ENCODE measurements around the gene SENP8. TPM values are rescaled to one million over a fixed set of nuclear protein-coding genes. Genes with fewer than 3 reads are reported as not detected.

Gene SENP8
- total and polyA plus RNA-seq, 2 of the 13 experiments (the other 11 are each of a cell fraction or from before 2014, with no cell fraction given), result 2.7 to 3.0 TPM

- TF ChIP-seq MXI1 (IDR thresholded peaks at IDR 0.05; ENCODE audit: borderline replicate concordance, low read depth, low read length) (peak; percentile 12; the same call in 1 of the 3 replicates), ZNF264 (CRISPR knock-in tag; IDR thresholded peaks at IDR 0.05) (no peak), ZSCAN12 (CRISPR knock-in tag; IDR thresholded peaks at IDR 0.05) (no peak), ZNF747 (CRISPR knock-in tag; IDR thresholded peaks at IDR 0.05; ENCODE audit: borderline replicate concordance) (0 out of 2 replicates have a peak, but pooled peaks have one; percentile 57), REPIN1 (CRISPR knock-in tag; IDR thresholded peaks at IDR 0.05; ENCODE audit: borderline replicate concordance, low read depth) (no peak), GATAD1 (CRISPR knock-in tag; IDR thresholded peaks at IDR 0.05) (peak; percentile 83), ZNF253 (CRISPR knock-in tag; IDR thresholded peaks at IDR 0.05; ENCODE audit: borderline replicate concordance) (no peak), CEBPB (IDR thresholded peaks at IDR 0.05; ENCODE audit: borderline replicate concordance, low read depth, low read length) (peak; percentile 95), GZF1 (CRISPR knock-in tag; IDR thresholded peaks at IDR 0.05) (0 out of 2 replicates have a peak, but pooled peaks have one; percentile 24), ZNF446 (CRISPR knock-in tag; IDR thresholded peaks at IDR 0.05) (no peak), ZNF674 (CRISPR knock-in tag; IDR thresholded peaks at IDR 0.05; ENCODE audit: low read depth) (0 out of 2 replicates have a peak, but pooled peaks have one; percentile 29), MIER2 (CRISPR knock-in tag; IDR thresholded peaks at IDR 0.05) (no peak), MLX (CRISPR knock-in tag; IDR thresholded peaks at IDR 0.05) (peak; percentile 5; the same call in 1 of the 2 replicates), SKI (IDR thresholded peaks at IDR 0.05; ENCODE audit: partially characterized antibody) (no peak), NR3C1 (CRISPR knock-in tag; IDR thresholded peaks at IDR 0.05) (no peak), POGK (CRISPR knock-in tag; conservative IDR thresholded peaks at IDR 0.05) (no peak), MNT (IDR thresholded peaks at IDR 0.05) (peak; percentile 78), LCORL (IDR thresholded peaks at IDR 0.05) (no peak), LCORL (CRISPR knock-in tag; IDR thresholded peaks at IDR 0.05) (peak; percentile 3; the same call in 1 of the 2 replicates), REST (IDR thresholded peaks at IDR 0.05; ENCODE audit: borderline replicate concordance in 1 of 2, low read depth in 1 of 2, low read length in 2 of 2) (0 out of 4 replicates have a peak, but pooled peaks of 1 of the 2 experiments have one; percentile 38)
Measured at GRCh38 chr15:72118017-72118978, at the start of gene SENP8, which contains the start of gene MYO9A (continued).

All from HepG2 (cell line).